Central memory CD4-positive, alpha-beta T cell (primary cell): ENCODE measurements around the gene POFUT1.

Source experiments
- DNase-seq: peaks from one replicate; pipeline ENCODE4 v3.0.0; 2022

Gene POFUT1

DNA sequence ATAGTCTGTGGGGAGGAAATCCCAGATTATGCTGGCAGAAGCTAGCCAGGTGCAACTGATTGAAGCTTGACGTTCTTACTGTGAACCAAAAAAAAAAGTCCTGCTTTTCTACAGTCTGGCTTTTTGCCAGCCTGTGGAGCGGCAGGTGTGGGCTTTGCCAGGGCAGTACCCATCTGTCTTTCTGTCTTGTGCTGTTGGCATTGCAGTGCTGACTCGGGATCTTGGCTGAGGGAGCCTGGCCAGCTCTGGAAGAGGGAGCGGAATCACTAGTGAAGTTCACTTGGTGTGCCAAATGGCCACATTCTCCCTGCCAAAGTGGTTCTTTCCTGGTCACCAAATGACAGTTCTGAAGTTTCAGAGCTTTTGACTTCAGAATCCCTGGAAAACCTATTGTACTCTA lies 74.8 kb downstream of the POFUT1 start:
- DNase-seq = no peak

DNA sequence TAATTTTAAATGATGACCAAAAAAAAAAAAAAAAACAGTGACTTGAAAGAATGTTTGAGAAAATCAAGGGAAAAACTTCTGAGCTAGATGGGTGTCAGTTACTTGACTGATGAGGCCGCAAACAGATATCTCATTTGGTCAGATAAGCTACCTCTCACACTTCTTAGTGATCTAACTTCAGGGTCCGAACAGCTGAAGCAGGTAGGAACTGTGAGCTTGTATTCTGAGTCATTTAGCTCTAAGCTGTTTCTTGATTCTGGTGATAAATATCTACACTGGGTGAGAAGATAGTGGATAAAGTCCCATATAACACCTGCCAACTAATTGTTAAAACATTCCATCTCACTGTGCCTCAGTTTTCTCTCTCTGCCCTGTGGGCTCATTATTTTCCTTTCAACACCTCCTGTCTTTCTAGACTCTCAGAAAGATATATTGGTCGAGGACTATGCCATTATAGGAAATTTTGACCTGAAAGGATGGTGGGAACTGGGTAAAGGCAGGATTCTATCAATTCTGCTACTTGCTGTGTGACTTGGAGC lies 77.5 kb downstream of the POFUT1 start:
- DNase-seq = no peak

DNA sequence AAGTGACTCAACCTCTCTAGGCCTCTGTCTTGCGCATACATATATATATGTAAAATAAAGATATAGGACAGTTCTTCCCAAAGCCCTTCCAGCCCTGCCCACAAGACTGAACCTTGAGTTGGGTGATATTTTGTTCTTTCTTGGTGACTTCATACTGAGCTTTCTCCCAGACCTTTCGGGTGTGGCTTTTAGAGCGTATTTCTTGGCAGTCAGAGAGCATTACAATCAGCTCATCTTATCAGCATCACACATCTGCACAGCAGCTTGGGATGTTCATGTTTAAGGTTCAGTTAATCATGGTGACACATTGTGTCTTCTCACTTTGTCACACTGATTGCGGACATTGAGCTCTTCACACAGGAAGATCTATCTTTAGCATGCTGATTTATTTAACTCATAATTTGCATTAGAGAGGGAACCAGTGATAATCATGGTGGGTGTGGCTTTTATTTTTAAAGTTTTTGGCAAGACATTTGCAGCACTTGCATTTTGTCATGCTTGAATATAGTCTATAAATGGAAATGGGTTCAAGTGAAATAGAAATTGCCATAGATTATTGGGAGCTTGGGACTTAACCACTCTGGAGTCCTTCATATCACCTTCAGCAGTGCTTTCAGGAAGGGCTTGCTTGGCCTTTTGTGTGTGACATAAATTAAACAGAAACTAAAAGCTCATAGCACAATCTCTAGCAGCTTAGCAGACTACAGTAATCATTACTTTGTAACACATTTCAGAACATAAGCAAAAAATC lies 78.1 kb downstream of the POFUT1 start:
- peak; percentile 23 for DNase-seq

DNA sequence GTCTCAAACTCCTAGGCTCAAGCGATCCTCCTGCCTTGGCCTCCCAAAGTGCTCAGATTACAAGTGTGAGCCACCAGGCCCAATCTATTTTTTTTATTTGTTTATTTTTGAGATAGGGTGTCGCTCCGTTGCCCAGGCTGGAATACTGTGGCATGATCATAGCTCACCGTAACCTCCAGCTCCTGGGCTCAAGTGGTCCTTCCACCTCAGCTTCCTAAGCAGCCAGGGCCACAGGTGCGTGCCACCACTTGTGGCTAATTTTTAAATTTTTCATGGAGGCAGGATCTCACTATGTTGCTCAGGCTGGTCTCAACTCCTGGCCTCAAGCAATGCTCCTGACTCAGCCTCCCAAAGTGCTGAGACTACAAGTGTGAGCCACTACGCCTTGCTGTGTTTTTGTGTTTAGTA lies 79.6 kb downstream of the POFUT1 start:
- no peak for DNase-seq
